ENCODE measurements around the gene PTCD2. TPM values are rescaled to one million over a fixed set of nuclear protein-coding genes. Genes with fewer than 3 reads are reported as not detected.
"Not testable (repeated sequence)": the region's sequence is repeated elsewhere in the genome, so short reads cannot be mapped to it uniquely, and the experiment has no call there.

Gene PTCD2
- polyA plus RNA-seq, 5 donors: 8.3 to 14.0 (median 12.3) TPM

GRCh38 chr5:72377910-72378638 lies 57.9 kb downstream of the PTCD2 start:
- DNase-seq: no peak

GRCh38 chr5:72378639-72379289 lies 58.6 kb downstream of the PTCD2 start:
- DNase-seq: no peak

- no peak for DNase-seq
Observed at GRCh38 chr5:72379936-72380335, 59.8 kb downstream of the PTCD2 start.

GRCh38 chr5:72380492-72381274 lies 60.5 kb downstream of the PTCD2 start:
- no peak for DNase-seq

- DNase-seq: no peak
Observed at GRCh38 chr5:72383280-72383679, 63.1 kb downstream of the PTCD2 start.

- DNase-seq: no peak
Observed at GRCh38 chr5:72383726-72384125, 63.6 kb downstream of the PTCD2 start.

GRCh38 chr5:72386639-72387038 lies 66.5 kb downstream of the PTCD2 start:
- no peak for DNase-seq

- DNase-seq: no peak
Observed at GRCh38 chr5:72387985-72388384, 67.8 kb downstream of the PTCD2 start.

GRCh38 chr5:72388646-72389045 lies 68.5 kb downstream of the PTCD2 start:
- no peak for DNase-seq

GRCh38 chr5:72390836-72391235 lies 70.7 kb downstream of the PTCD2 start:
- no peak for DNase-seq

GRCh38 chr5:72392326-72392733 lies 72.2 kb downstream of the PTCD2 start:
- DNase-seq: no peak

- DNase-seq: no peak
Observed at GRCh38 chr5:72393052-72393451, 72.9 kb downstream of the PTCD2 start.

GRCh38 chr5:72394688-72395087 lies 74.5 kb downstream of the PTCD2 start:
- no peak for DNase-seq

- no peak for DNase-seq
Observed at GRCh38 chr5:72397836-72398235, 77.7 kb downstream of the PTCD2 start.

GRCh38 chr5:72400950-72401349 lies 80.8 kb downstream of the PTCD2 start:
- no peak for DNase-seq

GRCh38 chr5:72402381-72402890 lies 82.3 kb downstream of the PTCD2 start:
- no peak for DNase-seq

GRCh38 chr5:72402959-72403628 lies 82.9 kb downstream of the PTCD2 start:
- no peak for DNase-seq

GRCh38 chr5:72404771-72405170 lies 84.6 kb downstream of the PTCD2 start:
- DNase-seq: not testable (repeated sequence)

GRCh38 chr5:72407078-72407477 lies 86.9 kb downstream of the PTCD2 start:
- DNase-seq: no peak

GRCh38 chr5:72407541-72407940 lies 87.4 kb downstream of the PTCD2 start:
- no peak for DNase-seq

- DNase-seq: no peak
Observed at GRCh38 chr5:72408127-72408526, 88.0 kb downstream of the PTCD2 start.

- peak; percentile 47 to 67 for DNase-seq
Observed at GRCh38 chr5:72408603-72409002, 88.4 kb downstream of the PTCD2 start.

Data from right lung (tissue), 5 donors.